CD8-positive, alpha-beta memory T cell (primary cell): ENCODE results near the gene SLC1A5. TPM values are rescaled to one million over a fixed set of nuclear protein-coding genes. Genes with fewer than 3 reads are reported as not detected.
"Not testable (repeated sequence)": the region's sequence is repeated elsewhere in the genome, so short reads cannot be mapped to it uniquely, and the experiment has no call there.

Experiments
- CTCF ChIA-PET: fragments of 350-600 bp; sonication (Branson Sonifier 250); formaldehyde crosslinking; loops from one replicate; lab custom pipeline; 2021; ENCODE audit warnings: antibody characterized with exemption; lab: Charles Lee
- POLR2A ChIA-PET: fragments of 350-600 bp; sonication (Branson Sonifier 250); formaldehyde crosslinking; loops from one replicate; lab custom pipeline; 2021; ENCODE audit warnings: antibody characterized with exemption; lab: Charles Lee
- DNase-seq, 5 donors: peaks; one replicate each; pipeline versions ENCODE4 v3.0.0 to v3.0.0-alpha.2; 2020 to 2022; ENCODE audit warnings: mixed read lengths in 1 of 5
- H3K27ac ChIP-seq: one replicate; pipeline ENCODE4 v1.7.0; 2013; ENCODE audit warnings: low read depth, mild to moderate bottlenecking, low read length, moderate library complexity
- H3K27me3 ChIP-seq: 2 replicates; pipeline ENCODE4 v1.7.0; 2013; ENCODE audit warnings: low read length, mild to moderate bottlenecking; ENCODE audit not compliant: insufficient read depth, poor library complexity, severe bottlenecking
- H3K36me3 ChIP-seq: 2 replicates; pipeline ENCODE4 v1.7.0; 2013; ENCODE audit warnings: mild to moderate bottlenecking, low read length, moderate library complexity; ENCODE audit not compliant: insufficient read depth
- H3K4me1 ChIP-seq: 2 replicates; pipeline ENCODE4 v1.7.0; 2013; ENCODE audit warnings: mild to moderate bottlenecking, low read length, moderate library complexity; ENCODE audit not compliant: insufficient read depth
- H3K4me3 ChIP-seq: 2 replicates; pipeline ENCODE4 v1.7.0; 2013; ENCODE audit warnings: mild to moderate bottlenecking, low read length
- H3K9me3 ChIP-seq: 2 replicates; pipeline ENCODE4 v1.7.0; 2013; ENCODE audit warnings: mild to moderate bottlenecking, low read length
- H3K27ac Mint-ChIP-seq, 8 donors: one replicate each; pipeline ENCODE4 v1.8.0; 2020 to 2021; ENCODE audit warnings: mixed read lengths in 8 of 8, mild to moderate bottlenecking in 6 of 8, inconsistent platforms in 3 of 8, moderate library complexity in 3 of 8
- H3K27me3 Mint-ChIP-seq, 2 donors: one replicate each; pipeline ENCODE4 v1.8.0; 2020 to 2021; ENCODE audit warnings: mixed read lengths in 2 of 2, mild to moderate bottlenecking in 1 of 2, moderate library complexity in 1 of 2
- H3K36me3 Mint-ChIP-seq, 3 donors: one replicate each; pipeline ENCODE4 v1.8.0; 2020 to 2021; ENCODE audit warnings: mixed read lengths in 3 of 3, inconsistent platforms in 1 of 3, mild to moderate bottlenecking in 1 of 3
- H3K4me1 Mint-ChIP-seq, 3 donors: one replicate each; pipeline ENCODE4 v1.8.0; 2020 to 2021; ENCODE audit warnings: mixed read lengths in 3 of 3, inconsistent platforms in 1 of 3, mild to moderate bottlenecking in 1 of 3
- H3K4me3 Mint-ChIP-seq, 7 donors: one replicate each; pipeline ENCODE4 v1.8.0; 2020 to 2021; ENCODE audit warnings: mixed read lengths in 7 of 7, mild to moderate bottlenecking in 6 of 7, moderate library complexity in 4 of 7, inconsistent platforms in 2 of 7
- H3K9me3 Mint-ChIP-seq, 5 donors: one replicate each; pipeline ENCODE4 v1.8.0; 2020 to 2022; ENCODE audit warnings: mixed read lengths in 5 of 5, mild to moderate bottlenecking in 3 of 5, moderate library complexity in 2 of 5, inconsistent platforms in 1 of 5
- polyA plus RNA-seq: library from polyadenylated mRNA; unstranded; fragments of 300-500 nt; fragmentation: Illumina TruSeq; gene quantifications from one replicate; pipeline ENCODE4 v1.2.3, GENCODE V29; 2021
- total RNA-seq, 2 experiments: library from RNA; stranded (reverse); gene quantifications; one replicate each; pipeline ENCODE4 v1.2.3, GENCODE V29; 2021

SLC1A5 gene
- total and polyA plus RNA-seq, 3 experiments from 2014 or later = 19.1 to 380 (median 377) TPM

GRCh38 chr19:46761418-46761831 is 27.0 kb downstream of the SLC1A5 start:
- Mint-ChIP-seq H3K36me3 (peaks cover 0 to 10% (median 0%) of the 10 kb centered on the region in 3 donors), H3K9me3 (no peaks in the 10 kb centered on the region), H3K4me3 (no peak overlapping the region), H3K27me3 (no peaks in the 10 kb centered on the region), H3K4me1 (peaks cover 4 to 10% (median 4%) of the 10 kb centered on the region in 3 donors), H3K27ac (no peak overlapping the region)
- no peak overlapping the region for H3K27ac ChIP-seq
- no peaks in the 10 kb centered on the region for H3K9me3 ChIP-seq
- DNase-seq = no peak
- H3K4me3 ChIP-seq = no peak overlapping the region
- POLR2A ChIA-PET = no interaction called here
- CTCF ChIA-PET = no interaction called here
- peaks cover 4% of the 10 kb centered on the region for H3K36me3 ChIP-seq
- no peaks in the 10 kb centered on the region for H3K27me3 ChIP-seq
- H3K4me1 ChIP-seq = no peaks in the 10 kb centered on the region

GRCh38 chr19:46760897-46761296 is 27.5 kb downstream of the SLC1A5 start:
- H3K4me1 ChIP-seq, H3K27me3 Mint-ChIP-seq, POLR2A ChIA-PET, H3K27ac ChIP-seq, H3K4me3 Mint-ChIP-seq, DNase-seq, H3K9me3 ChIP-seq, H3K27me3 ChIP-seq, H3K36me3 ChIP-seq, H3K4me3 ChIP-seq, H3K4me1 Mint-ChIP-seq, H3K9me3 Mint-ChIP-seq, H3K27ac Mint-ChIP-seq: not testable (repeated sequence)
- CTCF ChIA-PET = interaction anchor here (1.1 kb wide), 1 partner anchor 80 kb away, joined by 3 read pairs; no protein-coding TSS in a partner anchor
- H3K36me3 Mint-ChIP-seq = peaks cover 0 to 12% (median 0%) of the 10 kb centered on the region in 3 donors

- H3K27me3 ChIP-seq = no peaks in the 10 kb centered on the region
- H3K36me3 Mint-ChIP-seq = peaks cover 0 to 12% (median 0%) of the 10 kb centered on the region in 3 donors
- no peak for DNase-seq
- CTCF ChIA-PET = interaction anchor here (1.1 kb wide), 1 partner anchor 80 kb away, joined by 3 read pairs; no protein-coding TSS in a partner anchor
- H3K36me3 ChIP-seq = peaks cover 4% of the 10 kb centered on the region
- H3K9me3 Mint-ChIP-seq = no peaks in the 10 kb centered on the region
- peaks cover 4 to 10% (median 4%) of the 10 kb centered on the region in 3 donors for H3K4me1 Mint-ChIP-seq
- no peaks in the 10 kb centered on the region for H3K4me1 ChIP-seq
- H3K27ac Mint-ChIP-seq = no peak overlapping the region
- no peak overlapping the region for H3K4me3 Mint-ChIP-seq
- H3K27ac ChIP-seq = no peak overlapping the region
- no peak overlapping the region for H3K4me3 ChIP-seq
- POLR2A ChIA-PET = no interaction called here
- H3K9me3 ChIP-seq = no peaks in the 10 kb centered on the region
- no peaks in the 10 kb centered on the region for H3K27me3 Mint-ChIP-seq
These were observed 28.0 kb downstream of the SLC1A5 start for GRCh38 chr19:46760363-46760762.

DNA sequence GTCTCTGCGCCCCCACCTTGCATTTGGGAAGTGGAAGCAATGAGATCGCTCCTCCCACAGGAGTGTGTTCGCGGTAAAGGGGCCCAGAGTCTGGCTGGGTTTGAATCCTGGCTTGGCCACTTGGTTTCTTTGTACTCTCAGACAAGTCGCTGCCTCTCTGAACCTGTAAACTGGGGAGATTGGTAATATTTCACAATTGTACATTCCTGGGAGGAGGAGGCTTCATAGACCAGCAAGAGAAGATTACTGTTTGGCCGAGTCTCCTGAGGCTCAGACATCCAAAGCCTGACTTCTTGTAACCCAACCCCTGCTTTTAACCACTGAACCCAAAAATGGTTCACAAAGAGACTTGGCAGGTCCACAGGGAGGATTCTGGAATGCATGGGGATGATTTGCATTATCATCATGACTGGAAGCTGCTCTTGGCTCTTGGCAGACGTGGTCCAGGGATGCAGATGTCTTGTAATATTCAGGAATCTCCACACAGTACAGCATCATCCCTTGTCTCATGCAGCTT is 28.5 kb downstream of the SLC1A5 start:
- CTCF ChIA-PET = interaction anchor here (1.1 kb wide), 1 partner anchor 81 kb away, joined by 3 read pairs; no protein-coding TSS in a partner anchor

GRCh38 chr19:46759206-46759605 is 29.2 kb downstream of the SLC1A5 start:
- Mint-ChIP-seq H3K27ac (peak overlapping the region in 1 of 8 donors; percentile 9), H3K4me3 (no peak overlapping the region), H3K36me3 (peaks cover 0 to 13% (median 0%) of the 10 kb centered on the region in 3 donors), H3K4me1 (peaks cover 4 to 10% (median 4%) of the 10 kb centered on the region in 3 donors), H3K27me3 (no peaks in the 10 kb centered on the region), H3K9me3 (no peaks in the 10 kb centered on the region)
- Histone ChIP-seq H3K9me3 (no peaks in the 10 kb centered on the region), H3K27ac (no peak overlapping the region), H3K4me3 (no peak overlapping the region), H3K27me3 (no peaks in the 10 kb centered on the region), H3K4me1 (no peaks in the 10 kb centered on the region), H3K36me3 (peaks cover 4% of the 10 kb centered on the region)
- no peak for DNase-seq
- ChIA-PET CTCF (interaction anchor here (1.9 to 6.5 kb wide), 2 partner anchors 29 to 82 kb away, joined by 7 to 89 read pairs; partner anchors contain the start of gene SLC1A5), POLR2A (no interaction called here)

More for the DNA sequence above, 28.5 kb downstream of the SLC1A5 start:
- H3K9me3 Mint-ChIP-seq = no peaks in the 10 kb centered on the region
- Histone ChIP-seq H3K27ac (no peak overlapping the region), H3K27me3 (no peaks in the 10 kb centered on the region), H3K4me1 (no peaks in the 10 kb centered on the region), H3K36me3 (peaks cover 4% of the 10 kb centered on the region), H3K4me3 (no peak overlapping the region), H3K9me3 (no peaks in the 10 kb centered on the region)
- H3K27me3 Mint-ChIP-seq = no peaks in the 10 kb centered on the region
- peaks cover 4 to 10% (median 4%) of the 10 kb centered on the region in 3 donors for H3K4me1 Mint-ChIP-seq
- no peak for DNase-seq
- POLR2A ChIA-PET = no interaction called here
- no peak overlapping the region for H3K4me3 Mint-ChIP-seq
- peaks cover 0 to 13% (median 0%) of the 10 kb centered on the region in 3 donors for H3K36me3 Mint-ChIP-seq
- no peak overlapping the region for H3K27ac Mint-ChIP-seq

DNA sequence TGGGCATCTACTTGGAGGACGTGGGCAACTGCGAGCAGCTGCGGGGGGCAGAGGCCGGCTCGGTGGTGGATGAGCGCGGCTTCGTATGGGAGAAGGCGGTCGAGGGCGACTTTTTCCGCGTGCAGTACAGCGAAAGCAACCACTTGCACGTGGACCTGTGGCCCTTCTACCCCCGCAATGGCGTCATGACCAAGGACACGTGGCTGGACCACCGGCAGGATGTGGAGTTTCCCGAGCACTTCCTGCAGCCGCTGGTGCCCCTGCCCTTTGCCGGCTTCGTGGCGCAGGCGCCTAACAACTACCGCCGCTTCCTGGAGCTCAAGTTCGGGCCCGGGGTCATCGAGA is 31.9 kb downstream of the SLC1A5 start:
- Histone ChIP-seq H3K4me1 (no peaks in the 10 kb centered on the region), H3K27me3 (no peaks in the 10 kb centered on the region), H3K36me3 (peaks cover 4% of the 10 kb centered on the region), H3K4me3 (no peak overlapping the region), H3K9me3 (no peaks in the 10 kb centered on the region), H3K27ac (no peak overlapping the region)
- Mint-ChIP-seq H3K27me3 (no peaks in the 10 kb centered on the region), H3K27ac (no peak overlapping the region), H3K4me1 (peaks cover 7 to 16% (median 8%) of the 10 kb centered on the region in 3 donors), H3K36me3 (peaks cover 0 to 22% (median 2%) of the 10 kb centered on the region in 3 donors), H3K9me3 (no peaks in the 10 kb centered on the region), H3K4me3 (no peak overlapping the region)
- CTCF ChIA-PET = interaction anchor here (1.1 to 6.5 kb wide), 6 partner anchors 10 to 84 kb away, joined by 3 to 89 read pairs (median 6); no protein-coding TSS in a partner anchor
- no peak for DNase-seq
- POLR2A ChIA-PET = no interaction called here

DNA sequence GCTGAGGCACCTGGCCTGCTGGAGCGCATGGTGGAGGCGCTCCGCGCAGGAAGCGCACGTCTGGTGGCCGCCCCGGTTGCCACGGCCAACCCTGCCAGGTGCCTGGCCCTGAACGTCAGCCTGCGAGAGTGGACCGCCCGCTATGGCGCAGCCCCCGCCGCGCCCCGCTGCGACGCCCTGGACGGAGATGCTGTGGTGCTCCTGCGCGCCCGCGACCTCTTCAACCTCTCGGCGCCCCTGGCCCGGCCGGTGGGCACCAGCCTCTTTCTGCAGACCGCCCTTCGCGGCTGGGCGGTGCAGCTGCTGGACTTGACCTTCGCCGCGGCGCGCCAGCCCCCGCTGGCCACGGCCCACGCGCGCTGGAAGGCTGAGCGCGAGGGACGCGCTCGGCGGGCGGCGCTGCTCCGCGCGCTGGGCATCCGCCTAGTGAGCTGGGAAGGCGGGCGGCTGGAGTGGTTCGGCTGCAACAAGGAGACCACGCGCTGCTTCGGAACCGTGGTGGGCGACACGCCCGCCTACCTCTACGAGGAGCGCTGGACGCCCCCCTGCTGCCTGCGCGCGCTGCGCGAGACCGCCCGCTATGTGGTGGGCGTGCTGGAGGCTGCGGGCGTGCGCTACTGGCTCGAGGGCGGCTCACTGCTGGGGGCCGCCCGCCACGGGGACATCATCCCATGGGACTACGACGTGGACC is 32.4 kb downstream of the SLC1A5 start:
- H3K4me1 ChIP-seq = no peaks in the 10 kb centered on the region
- Mint-ChIP-seq H3K9me3 (no peaks in the 10 kb centered on the region), H3K36me3 (peaks cover 0 to 23% (median 2%) of the 10 kb centered on the region in 3 donors), H3K4me1 (peaks cover 7 to 16% (median 8%) of the 10 kb centered on the region in 3 donors), H3K27me3 (no peaks in the 10 kb centered on the region), H3K27ac (no peak overlapping the region), H3K4me3 (no peak overlapping the region)
- no peak overlapping the region for H3K4me3 ChIP-seq
- CTCF ChIA-PET = interaction anchor here (1.1 to 6.5 kb wide), 7 partner anchors 11 to 85 kb away, joined by 3 to 89 read pairs (median 3); no protein-coding TSS in a partner anchor
- no peak for DNase-seq
- H3K27ac ChIP-seq = no peak overlapping the region
- no peaks in the 10 kb centered on the region for H3K27me3 ChIP-seq
- POLR2A ChIA-PET = no interaction called here
- H3K9me3 ChIP-seq = no peaks in the 10 kb centered on the region
- H3K36me3 ChIP-seq = peaks cover 4% of the 10 kb centered on the region
